ENCODE measurements around the gene HHIPL2.

The HHIPL2 gene

GRCh38 chr1:222555992-222556615 is 8.2 kb upstream of the HHIPL2 start:
- TF ChIP-seq TEAD4 (IDR thresholded peaks at IDR 0.05) (no peak), EGR1 (IDR thresholded peaks at IDR 0.05) (no peak), NFIC (IDR thresholded peaks at IDR 0.05) (no peak), MAX (IDR thresholded peaks at IDR 0.05) (no peak), YY1 (IDR thresholded peaks at IDR 0.05; ENCODE audit: low read depth) (no peak), ZBTB7A (IDR thresholded peaks at IDR 0.05; ENCODE audit: low read depth) (no peak), TAF1 (IDR thresholded peaks at IDR 0.05; ENCODE audit: low read depth) (no peak), CREB1 (IDR thresholded peaks at IDR 0.05; ENCODE audit: low read depth) (no peak), USF1 (IDR thresholded peaks at IDR 0.05) (no peak)

- TF ChIP-seq MAX (IDR thresholded peaks at IDR 0.05) (no peak), YY1 (IDR thresholded peaks at IDR 0.05; ENCODE audit: low read depth) (no peak), EGR1 (IDR thresholded peaks at IDR 0.05) (no peak), CEBPB (IDR thresholded peaks at IDR 0.05) (no peak), TAF1 (IDR thresholded peaks at IDR 0.05; ENCODE audit: low read depth) (no peak), TEAD4 (IDR thresholded peaks at IDR 0.05) (no peak), NFIC (IDR thresholded peaks at IDR 0.05) (no peak), USF1 (IDR thresholded peaks at IDR 0.05) (no peak), EP300 (IDR thresholded peaks at IDR 0.05; ENCODE audit: borderline replicate concordance) (no peak), TCF12 (IDR thresholded peaks at IDR 0.05; ENCODE audit: low read depth) (no peak), CREB1 (IDR thresholded peaks at IDR 0.05; ENCODE audit: low read depth) (no peak), RAD21 (IDR thresholded peaks at IDR 0.05; ENCODE audit: low read depth) (no peak), REST (IDR thresholded peaks at IDR 0.05; ENCODE audit: low read depth) (no peak), FOXM1 (IDR thresholded peaks at IDR 0.05; ENCODE audit: borderline replicate concordance, low read depth) (no peak)
Measured at GRCh38 chr1:222554177-222554576, 6.3 kb upstream of the HHIPL2 start.

GRCh38 chr1:222552882-222553281 is 5.0 kb upstream of the HHIPL2 start:
- TF ChIP-seq NFIC (IDR thresholded peaks at IDR 0.05) = no peak
- no peak for TF ChIP-seq TAF1 (IDR thresholded peaks at IDR 0.05; ENCODE audit: low read depth)
- TF ChIP-seq EGR1 (IDR thresholded peaks at IDR 0.05) = no peak
- TF ChIP-seq CEBPB (IDR thresholded peaks at IDR 0.05) = no peak
- no peak for TF ChIP-seq MAX (IDR thresholded peaks at IDR 0.05)
- TF ChIP-seq USF1 (IDR thresholded peaks at IDR 0.05) = no peak
- no peak for TF ChIP-seq FOXM1 (IDR thresholded peaks at IDR 0.05; ENCODE audit: borderline replicate concordance, low read depth)
- TF ChIP-seq TCF12 (IDR thresholded peaks at IDR 0.05; ENCODE audit: low read depth) = no peak
- TF ChIP-seq ZBTB7A (IDR thresholded peaks at IDR 0.05; ENCODE audit: low read depth) = no peak

- TF ChIP-seq RAD21 (IDR thresholded peaks at IDR 0.05; ENCODE audit: low read depth) (no peak), TCF12 (IDR thresholded peaks at IDR 0.05; ENCODE audit: low read depth) (no peak), REST (IDR thresholded peaks at IDR 0.05; ENCODE audit: low read depth) (no peak), FOXM1 (IDR thresholded peaks at IDR 0.05; ENCODE audit: borderline replicate concordance, low read depth) (no peak), ZBTB7A (IDR thresholded peaks at IDR 0.05; ENCODE audit: low read depth) (no peak), EGR1 (IDR thresholded peaks at IDR 0.05) (no peak), NFIC (IDR thresholded peaks at IDR 0.05) (no peak), CEBPB (IDR thresholded peaks at IDR 0.05) (no peak), MAX (IDR thresholded peaks at IDR 0.05) (no peak), EP300 (IDR thresholded peaks at IDR 0.05; ENCODE audit: borderline replicate concordance) (no peak)
Measured at GRCh38 chr1:222547260-222547614, 667 bp downstream of the HHIPL2 start.

- TF ChIP-seq REST (IDR thresholded peaks at IDR 0.05; ENCODE audit: low read depth) = no peak
- TF ChIP-seq FOXM1 (IDR thresholded peaks at IDR 0.05; ENCODE audit: borderline replicate concordance, low read depth) = no peak
- no peak for TF ChIP-seq EGR1 (IDR thresholded peaks at IDR 0.05)
- no peak for TF ChIP-seq CEBPB (IDR thresholded peaks at IDR 0.05)
- TF ChIP-seq EP300 (IDR thresholded peaks at IDR 0.05; ENCODE audit: borderline replicate concordance) = no peak
- no peak for TF ChIP-seq USF1 (IDR thresholded peaks at IDR 0.05)
- TF ChIP-seq NFIC (IDR thresholded peaks at IDR 0.05) = no peak
- no peak for TF ChIP-seq TCF12 (IDR thresholded peaks at IDR 0.05; ENCODE audit: low read depth)
- no peak for TF ChIP-seq RAD21 (IDR thresholded peaks at IDR 0.05; ENCODE audit: low read depth)
- no peak for TF ChIP-seq TEAD4 (IDR thresholded peaks at IDR 0.05)
- no peak for TF ChIP-seq YY1 (IDR thresholded peaks at IDR 0.05; ENCODE audit: low read depth)
- TF ChIP-seq MAX (IDR thresholded peaks at IDR 0.05) = no peak
- no peak for TF ChIP-seq CREB1 (IDR thresholded peaks at IDR 0.05; ENCODE audit: low read depth)
- no peak for TF ChIP-seq TAF1 (IDR thresholded peaks at IDR 0.05; ENCODE audit: low read depth)
- no peak for TF ChIP-seq ZBTB7A (IDR thresholded peaks at IDR 0.05; ENCODE audit: low read depth)
Measured at GRCh38 chr1:222546548-222547259, 1.2 kb downstream of the HHIPL2 start.
